GM12864 (cell line): ENCODE results near the gene RALBP1.

ENCODE experiments used
- DNase-seq: peaks from one replicate; pipeline ENCODE4 v3.0.0-alpha.2; 2011; ENCODE audit warnings: low read depth
- H3K4me3 ChIP-seq: 2 replicates; pipeline ENCODE4 v1.5.1; 2011; ENCODE audit warnings: mild to moderate bottlenecking, low read depth, low read length, control low read depth
- CTCF ChIP-seq: IDR thresholded peaks from 2 replicates; pipeline ENCODE4 v1.5.1; 2011; ENCODE audit warnings: low read depth, mild to moderate bottlenecking, moderate library complexity, low read length, control low read depth, inconsistent platforms; ENCODE audit errors: missing control alignments

Gene RALBP1

GRCh38 chr18:9558387-9559064 is 83.2 kb downstream of the RALBP1 start:
- DNase-seq, result no peak
- no peak overlapping the region for H3K4me3 ChIP-seq
- no peak for TF ChIP-seq CTCF

DNA sequence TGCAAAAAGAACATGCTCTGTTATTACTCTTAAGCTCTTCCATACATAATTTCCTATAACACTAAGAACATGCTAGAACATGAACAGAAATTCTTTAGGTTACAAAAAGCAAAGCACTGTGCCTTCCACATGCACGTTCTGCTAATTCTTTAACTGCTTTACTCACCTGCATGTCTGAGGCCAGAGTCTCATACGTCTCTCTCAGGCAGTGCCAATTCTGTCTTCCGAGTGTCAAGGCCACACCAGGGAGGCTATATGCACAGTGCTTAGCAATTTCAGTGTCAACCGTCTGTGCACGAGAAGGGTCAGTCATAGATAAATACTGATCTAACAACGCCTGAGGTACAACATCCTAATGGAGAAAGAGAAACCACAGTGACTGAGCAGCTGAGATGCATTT is 83.9 kb downstream of the RALBP1 start:
- TF ChIP-seq CTCF, result no peak
- DNase-seq, result no peak
- H3K4me3 ChIP-seq, result no peak overlapping the region

GRCh38 chr18:9561759-9562158 is 86.4 kb downstream of the RALBP1 start:
- TF ChIP-seq CTCF, result no peak
- no peak overlapping the region for H3K4me3 ChIP-seq
- no peak for DNase-seq

DNA sequence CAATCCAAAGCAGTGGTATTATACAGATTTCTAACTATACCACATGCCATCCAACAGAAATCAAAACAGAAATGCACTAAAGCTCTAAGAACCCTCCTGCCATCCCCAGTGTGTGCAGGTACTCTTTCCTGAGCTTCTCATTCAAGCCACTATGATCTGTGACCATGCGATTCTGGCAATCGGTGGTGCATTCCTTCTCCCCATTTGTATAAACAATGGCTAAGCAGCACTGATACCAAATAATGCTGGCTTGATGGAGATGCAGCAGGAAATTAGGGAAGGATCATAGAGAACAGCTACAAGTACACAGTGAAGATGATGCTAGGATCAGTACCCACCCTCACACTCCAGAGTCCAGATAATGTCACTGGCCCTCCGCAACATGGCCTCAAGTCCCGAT is 87.3 kb downstream of the RALBP1 start:
- no peak overlapping the region for H3K4me3 ChIP-seq
- no peak for TF ChIP-seq CTCF
- no peak for DNase-seq

- DNase-seq, result no peak
- H3K4me3 ChIP-seq, result no peak overlapping the region
- no peak for TF ChIP-seq CTCF
Observed at GRCh38 chr18:9563331-9563730, 88.0 kb downstream of the RALBP1 start.

GRCh38 chr18:9565407-9565806 is 90.1 kb downstream of the RALBP1 start:
- no peak overlapping the region for H3K4me3 ChIP-seq
- DNase-seq, result no peak
- TF ChIP-seq CTCF, result no peak

DNA sequence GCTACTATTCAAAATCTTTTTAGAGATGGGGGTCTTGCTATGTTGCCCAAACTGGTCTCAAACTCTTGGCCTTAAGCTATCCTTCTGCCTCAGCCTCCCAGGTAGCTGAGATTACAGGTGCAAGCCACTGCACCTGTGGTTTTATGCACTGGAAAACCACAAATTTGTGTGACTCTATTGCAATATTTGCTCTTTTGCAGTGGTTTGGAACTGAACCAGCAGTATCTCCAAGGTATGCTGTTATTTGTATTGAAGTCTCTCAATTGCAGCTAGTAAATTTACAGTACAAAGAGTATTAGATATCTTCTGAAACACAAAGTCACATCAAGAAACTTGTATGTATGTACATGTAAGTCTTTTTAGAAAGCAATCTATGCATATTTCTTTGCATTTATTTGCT is 92.9 kb downstream of the RALBP1 start:
- no peak for DNase-seq
- no peak for TF ChIP-seq CTCF

More for the DNA sequence above, 92.9 kb downstream of the RALBP1 start:
- H3K4me3 ChIP-seq, result no peak overlapping the region
